ENCODE results near the gene NCBP1. TPM values are rescaled to one million over a fixed set of nuclear protein-coding genes. Genes with fewer than 3 reads are reported as not detected.

NCBP1 gene
- total and polyA plus RNA-seq, 9 of the 15 experiments (the other 6 are each of a cell fraction or from before 2014, with no cell fraction given): 29.4 to 69.7 (median 57.5) TPM

DNA sequence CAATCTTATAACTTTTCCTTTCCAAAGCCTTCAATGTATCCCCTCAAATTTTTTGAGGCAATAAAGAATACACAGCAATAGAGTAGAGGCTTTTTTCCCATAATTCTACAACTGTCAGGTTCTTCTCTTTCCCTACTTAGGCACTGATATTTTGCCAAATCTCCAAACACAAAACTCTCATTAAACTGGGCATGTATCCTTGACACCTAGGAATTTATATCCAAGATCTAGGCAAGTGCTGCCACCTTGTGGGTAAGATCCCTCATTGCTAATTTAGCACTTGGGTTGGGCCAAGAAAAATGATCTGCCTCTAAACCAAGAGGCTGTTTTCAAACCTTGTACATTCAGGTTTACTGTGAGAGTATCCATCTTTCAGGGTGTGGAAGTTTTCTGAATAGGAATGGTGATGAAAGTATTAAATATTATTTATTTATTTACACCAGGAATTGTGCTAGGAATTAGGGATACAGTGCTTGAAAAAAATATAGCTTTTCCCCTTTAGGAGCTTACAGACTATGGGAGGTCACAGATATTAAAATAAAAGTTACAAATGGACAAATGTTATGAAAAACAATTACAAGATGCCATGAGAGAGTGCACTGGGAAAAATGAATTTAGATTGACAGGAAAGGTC lies 18.1 kb upstream of the NCBP1 start:
- intact Hi-C loops (cut with micrococcal nuclease) (loop anchor here (1.0 kb wide), 2 partner anchors 147 to 228 kb away; no protein-coding TSS in a partner anchor), in situ Hi-C loops (cut with MboI) (no loop called here)
- Histone ChIP-seq H3K9me1 (ENCODE audit: control insufficient read depth, insufficient read depth, low read length) (peaks cover 3% of the 10 kb centered on the region), H3K27me3 (ENCODE audit: control insufficient read depth in 2 of 2, insufficient read depth in 2 of 2, low read length in 2 of 2) (no peaks in the 10 kb centered on the region), H3K4me3 (no peak overlapping the region), H3K27ac (ENCODE audit: extremely low read depth, low read depth, low read length) (no peak overlapping the region), H3K9ac (ENCODE audit: insufficient read depth in 1 of 2, low read depth in 2 of 2, low read length in 2 of 2) (no peak overlapping the region), H4K20me1 (replicated peaks; ENCODE audit: control insufficient read depth, insufficient read depth, low read length) (peaks cover 6% of the 10 kb centered on the region; the same call in 1 of the 2 replicates), H2AFZ (ENCODE audit: low read depth, low read length) (no peak overlapping the region), H3K4me2 (ENCODE audit: insufficient read depth, low read length) (no peak overlapping the region), H3K9me3 (replicated peaks; ENCODE audit: control insufficient read depth, insufficient read depth, low read depth, low read length) (no peaks in the 10 kb centered on the region), H3K79me2 (ENCODE audit: control insufficient read depth, insufficient read depth, low read length) (no peaks in the 10 kb centered on the region), H3K36me3 (ENCODE audit: control insufficient read depth, insufficient read depth, low read length) (peaks cover 65% of the 10 kb centered on the region), H3K4me1 (replicated peaks in 1 of 2; ENCODE audit: control insufficient read depth in 2 of 2, insufficient read depth in 2 of 2, low read length in 2 of 2) (no peaks in the 10 kb centered on the region)
- FAIRE-seq (peak; percentile 85), ATAC-seq (peak; percentile 86), DNase-seq (ENCODE audit: extremely low read depth in 1 of 4, low spot score in 3 of 4) (peak; percentile 55 to 71 (median 64))
- ChIA-PET CTCF (ENCODE audit: low intra/inter-chr PET ratio) (interaction anchor here (0.6 to 2.4 kb wide), 8 partner anchors 17 to 758 kb away, joined by 3 to 53 read pairs (median 3); partner anchors contain the start of gene TDRD7), POLR2A (interaction anchor here (0.6 to 1.7 kb wide), 10 partner anchors 9 to 231 kb away, joined by 3 to 15 read pairs (median 3); partner anchors contain the start of genes NCBP1 and TSTD2)
- BruUV-seq (replicated peaks): no TSS peak
- TF ChIP-seq RBBP5 (IDR thresholded peaks at IDR 0.05; ENCODE audit: borderline replicate concordance, insufficient read depth, low read length, poor library complexity, severe bottlenecking): no peak
- peak; percentile 40 for TF ChIP-seq MEIS2 (IDR thresholded peaks at IDR 0.05; ENCODE audit: partially characterized antibody)
- TF ChIP-seq, protein P1, sequence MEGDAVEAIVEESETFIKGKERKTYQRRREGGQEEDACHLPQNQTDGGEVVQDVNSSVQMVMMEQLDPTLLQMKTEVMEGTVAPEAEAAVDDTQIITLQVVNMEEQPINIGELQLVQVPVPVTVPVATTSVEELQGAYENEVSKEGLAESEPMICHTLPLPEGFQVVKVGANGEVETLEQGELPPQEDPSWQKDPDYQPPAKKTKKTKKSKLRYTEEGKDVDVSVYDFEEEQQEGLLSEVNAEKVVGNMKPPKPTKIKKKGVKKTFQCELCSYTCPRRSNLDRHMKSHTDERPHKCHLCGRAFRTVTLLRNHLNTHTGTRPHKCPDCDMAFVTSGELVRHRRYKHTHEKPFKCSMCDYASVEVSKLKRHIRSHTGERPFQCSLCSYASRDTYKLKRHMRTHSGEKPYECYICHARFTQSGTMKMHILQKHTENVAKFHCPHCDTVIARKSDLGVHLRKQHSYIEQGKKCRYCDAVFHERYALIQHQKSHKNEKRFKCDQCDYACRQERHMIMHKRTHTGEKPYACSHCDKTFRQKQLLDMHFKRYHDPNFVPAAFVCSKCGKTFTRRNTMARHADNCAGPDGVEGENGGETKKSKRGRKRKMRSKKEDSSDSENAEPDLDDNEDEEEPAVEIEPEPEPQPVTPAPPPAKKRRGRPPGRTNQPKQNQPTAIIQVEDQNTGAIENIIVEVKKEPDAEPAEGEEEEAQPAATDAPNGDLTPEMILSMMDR (IDR thresholded peaks at IDR 0.05 in 2 of 3, conservative IDR thresholded peaks at IDR 0.05 in 1 of 3; ENCODE audit: insufficient read depth in 2 of 3, low read depth in 1 of 3, low read length in 3 of 3): peak; percentile 68 to 85 (median 78)
- TF ChIP-seq, protein P2, sequence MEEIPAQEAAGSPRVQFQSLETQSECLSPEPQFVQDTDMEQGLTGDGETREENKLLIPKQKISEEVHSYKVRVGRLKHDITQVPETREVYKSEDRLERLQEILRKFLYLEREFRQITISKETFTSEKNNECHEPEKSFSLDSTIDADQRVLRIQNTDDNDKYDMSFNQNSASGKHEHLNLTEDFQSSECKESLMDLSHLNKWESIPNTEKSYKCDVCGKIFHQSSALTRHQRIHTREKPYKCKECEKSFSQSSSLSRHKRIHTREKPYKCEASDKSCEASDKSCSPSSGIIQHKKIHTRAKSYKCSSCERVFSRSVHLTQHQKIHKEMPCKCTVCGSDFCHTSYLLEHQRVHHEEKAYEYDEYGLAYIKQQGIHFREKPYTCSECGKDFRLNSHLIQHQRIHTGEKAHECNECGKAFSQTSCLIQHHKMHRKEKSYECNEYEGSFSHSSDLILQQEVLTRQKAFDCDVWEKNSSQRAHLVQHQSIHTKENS (CRISPR knock-in tag; IDR thresholded peaks at IDR 0.05): no peak
- TF ChIP-seq HMG20A (CRISPR knock-in tag; conservative IDR thresholded peaks at IDR 0.05): no peak
- TF ChIP-seq RAD21 (CRISPR knock-in tag; conservative IDR thresholded peaks at IDR 0.05 in 1 of 2, IDR thresholded peaks at IDR 0.05 in 1 of 2): peak; percentile 77 to 87
- TF ChIP-seq, protein P3, sequence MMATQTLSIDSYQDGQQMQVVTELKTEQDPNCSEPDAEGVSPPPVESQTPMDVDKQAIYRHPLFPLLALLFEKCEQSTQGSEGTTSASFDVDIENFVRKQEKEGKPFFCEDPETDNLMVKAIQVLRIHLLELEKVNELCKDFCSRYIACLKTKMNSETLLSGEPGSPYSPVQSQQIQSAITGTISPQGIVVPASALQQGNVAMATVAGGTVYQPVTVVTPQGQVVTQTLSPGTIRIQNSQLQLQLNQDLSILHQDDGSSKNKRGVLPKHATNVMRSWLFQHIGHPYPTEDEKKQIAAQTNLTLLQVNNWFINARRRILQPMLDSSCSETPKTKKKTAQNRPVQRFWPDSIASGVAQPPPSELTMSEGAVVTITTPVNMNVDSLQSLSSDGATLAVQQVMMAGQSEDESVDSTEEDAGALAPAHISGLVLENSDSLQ (IDR thresholded peaks at IDR 0.05): 0 out of 2 replicates have a peak, but pooled peaks have one; percentile 20
- TF ChIP-seq SRSF7 (optimal IDR thresholded peaks at IDR 0.05; ENCODE audit: low read depth, low read length): no peak
- TF ChIP-seq STAG1 (CRISPR knock-in tag; IDR thresholded peaks at IDR 0.05; ENCODE audit: borderline replicate concordance): peak; percentile 72; the same call in 1 of the 2 replicates
- TF ChIP-seq, protein P4, sequence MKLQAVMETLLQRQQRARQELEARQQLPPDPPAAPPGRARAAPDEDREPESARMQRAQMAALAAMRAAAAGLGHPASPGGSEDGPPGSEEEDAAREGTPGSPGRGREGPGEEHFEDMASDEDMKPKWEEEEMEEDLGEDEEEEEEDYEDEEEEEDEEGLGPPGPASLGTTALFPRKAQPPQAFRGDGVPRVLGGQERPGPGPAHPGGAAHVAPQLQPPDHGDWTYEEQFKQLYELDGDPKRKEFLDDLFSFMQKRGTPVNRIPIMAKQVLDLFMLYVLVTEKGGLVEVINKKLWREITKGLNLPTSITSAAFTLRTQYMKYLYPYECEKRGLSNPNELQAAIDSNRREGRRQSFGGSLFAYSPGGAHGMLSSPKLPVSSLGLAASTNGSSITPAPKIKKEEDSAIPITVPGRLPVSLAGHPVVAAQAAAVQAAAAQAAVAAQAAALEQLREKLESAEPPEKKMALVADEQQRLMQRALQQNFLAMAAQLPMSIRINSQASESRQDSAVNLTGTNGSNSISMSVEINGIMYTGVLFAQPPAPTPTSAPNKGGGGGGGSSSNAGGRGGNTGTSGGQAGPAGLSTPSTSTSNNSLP (IDR thresholded peaks at IDR 0.05; ENCODE audit: borderline replicate concordance, low read depth, low read length): 0 out of 2 replicates have a peak, but pooled peaks have one; percentile 62
- no peak for TF ChIP-seq ZNF316 (IDR thresholded peaks at IDR 0.05)
- no peak for TF ChIP-seq YBX1 (IDR thresholded peaks at IDR 0.05)
- TF ChIP-seq SMC3 (conservative IDR thresholded peaks at IDR 0.05; ENCODE audit: insufficient read depth, low read depth, low read length): peak; percentile 73
- TF ChIP-seq RCOR1 (IDR thresholded peaks at IDR 0.05; ENCODE audit: borderline replicate concordance in 1 of 2, low read depth in 2 of 2, low read length in 2 of 2): 0 out of 4 replicates have a peak, but pooled peaks of 1 of the 2 experiments have one; percentile 13
- TF ChIP-seq NBN (IDR thresholded peaks at IDR 0.05; ENCODE audit: low read depth): no peak
